Measurements from ENCODE around the gene RAPGEF3.

RAPGEF3 gene

GRCh38 chr12:47789712-47790489, 31.2 kb upstream of the RAPGEF3 start:
- no peak for TF ChIP-seq CTCF (IDR thresholded peaks at IDR 0.05)

GRCh38 chr12:47789141-47789540, 30.5 kb upstream of the RAPGEF3 start:
- TF ChIP-seq CTCF (IDR thresholded peaks at IDR 0.05) = no peak

GRCh38 chr12:47787596-47788319, 29.1 kb upstream of the RAPGEF3 start:
- TF ChIP-seq CTCF (IDR thresholded peaks at IDR 0.05) = no peak

GRCh38 chr12:47786662-47787280, 28.1 kb upstream of the RAPGEF3 start:
- TF ChIP-seq CTCF (IDR thresholded peaks at IDR 0.05) = no peak

- no peak for TF ChIP-seq CTCF (IDR thresholded peaks at IDR 0.05)
Observed at GRCh38 chr12:47785887-47786661, 27.4 kb upstream of the RAPGEF3 start.

GRCh38 chr12:47785036-47785886, 26.6 kb upstream of the RAPGEF3 start:
- no peak for TF ChIP-seq CTCF (IDR thresholded peaks at IDR 0.05)
